ENCODE measurements around the gene PRDM16.

Gene PRDM16

GRCh38 chr1:3462356-3463012, 393.5 kb downstream of the PRDM16 start:
- no peak for DNase-seq

GRCh38 chr1:3463013-3463385, 394.0 kb downstream of the PRDM16 start:
- DNase-seq = no peak

GRCh38 chr1:3463408-3463863, 394.4 kb downstream of the PRDM16 start:
- no peak for DNase-seq

GRCh38 chr1:3463891-3464648, 395.1 kb downstream of the PRDM16 start:
- no peak for DNase-seq

- DNase-seq = no peak
These were observed 395.6 kb downstream of the PRDM16 start for GRCh38 chr1:3464649-3465025.

GRCh38 chr1:3465091-3465934, 396.3 kb downstream of the PRDM16 start:
- DNase-seq = no peak

- no peak for DNase-seq
These were observed 396.9 kb downstream of the PRDM16 start for GRCh38 chr1:3465935-3466321.

- no peak for DNase-seq
These were observed 397.5 kb downstream of the PRDM16 start for GRCh38 chr1:3466366-3467075.

- DNase-seq = no peak
These were observed 398.4 kb downstream of the PRDM16 start for GRCh38 chr1:3467096-3468036.

- DNase-seq = no peak
These were observed 399.5 kb downstream of the PRDM16 start for GRCh38 chr1:3468236-3469103.

- no peak for DNase-seq
These were observed 400.3 kb downstream of the PRDM16 start for GRCh38 chr1:3469104-3469848.

- no peak for DNase-seq
These were observed 401.0 kb downstream of the PRDM16 start for GRCh38 chr1:3469849-3470649.

GRCh38 chr1:3470650-3471355, 401.8 kb downstream of the PRDM16 start:
- DNase-seq = no peak

GRCh38 chr1:3471356-3472087, 402.5 kb downstream of the PRDM16 start:
- DNase-seq = no peak

- DNase-seq = no peak
These were observed 403.3 kb downstream of the PRDM16 start for GRCh38 chr1:3472088-3472850.

- no peak for DNase-seq
These were observed 403.9 kb downstream of the PRDM16 start for GRCh38 chr1:3472906-3473305.

- DNase-seq = no peak
These were observed 404.4 kb downstream of the PRDM16 start for GRCh38 chr1:3473381-3473844.
